K562 (cell line): Measurements from ENCODE around the gene B3GLCT. TPM values are rescaled to one million over a fixed set of nuclear protein-coding genes. Genes with fewer than 3 reads are reported as not detected.

ENCODE experiments used
- CTBP1 ChIP-seq: fragments of 450-650 bp; IDR thresholded peaks from 2 replicates; pipeline ENCODE4 v1.6.1; 2016; ENCODE audit warnings: borderline replicate concordance
- DIDO1 ChIP-seq: fragments of 450-650 bp; IDR thresholded peaks from 2 replicates; pipeline ENCODE4 v1.6.1; 2016; ENCODE audit warnings: low read depth, missing biosample characterization, missing genetic modification characterization
- EP300 ChIP-seq: IDR thresholded peaks from 2 replicates; pipeline ENCODE4 v1.6.1; 2012; ENCODE audit warnings: low read length, improper control_type of control experiment
- EWSR1 ChIP-seq: fragments of 450-650 bp; IDR thresholded peaks from 2 replicates; pipeline ENCODE4 v1.6.1; 2018; ENCODE audit warnings: borderline replicate concordance, mild to moderate bottlenecking, low read depth, moderate library complexity; ENCODE audit not compliant: partially characterized antibody
- FOSL1 ChIP-seq: fragments of 200-800 bp; sonication (Bioruptor generic); conservative IDR thresholded peaks from 2 replicates; pipeline ENCODE4 v1.6.1; 2016; ENCODE audit warnings: missing genetic modification characterization, missing compliant biosample characterization
- GATA2 ChIP-seq: sonication (generic); formaldehyde crosslinking; IDR thresholded peaks from 2 replicates; pipeline ENCODE4 v1.4.0; 2020; ENCODE audit warnings: mild to moderate bottlenecking, missing genetic modification reagents
- GTF2E2 ChIP-seq: fragments of 200-800 bp; sonication (Bioruptor generic); IDR thresholded peaks from 2 replicates; pipeline ENCODE4 v1.6.1; 2016; ENCODE audit warnings: missing genetic modification characterization, missing compliant biosample characterization
- HMBOX1 ChIP-seq: sonication (generic); IDR thresholded peaks from 2 replicates; pipeline ENCODE4 v1.6.1; 2016
- JUN ChIP-seq, 2 experiments: sonication (generic) in 1 of 2; formaldehyde crosslinking in 1 of 2; IDR thresholded peaks; 2 replicates each; pipeline versions ENCODE4 v1.6.1 to v1.8.0; 2012 to 2022; ENCODE audit warnings: borderline replicate concordance in 2 of 2, mild to moderate bottlenecking in 2 of 2, improper control_type of control experiment in 1 of 2, low read depth in 1 of 2, low read length in 1 of 2, missing genetic modification reagents in 1 of 2
- JUNB ChIP-seq: fragments of 450-650 bp; formaldehyde crosslinking; conservative IDR thresholded peaks from 2 replicates; pipeline ENCODE4 v1.4.0; 2020; ENCODE audit warnings: mild to moderate bottlenecking
- KAT8 ChIP-seq: fragments of 450-650 bp; IDR thresholded peaks from 2 replicates; pipeline ENCODE4 v1.6.1; 2016; ENCODE audit warnings: low read depth, mild to moderate bottlenecking
- KDM5B ChIP-seq: fragments of 200-600 bp; sonication (generic); IDR thresholded peaks from 2 replicates; pipeline ENCODE4 v1.6.1; 2012; ENCODE audit warnings: low read depth, mild to moderate bottlenecking, moderate library complexity, low read length, control low read depth, inconsistent platforms; ENCODE audit not compliant: insufficient replicate concordance
- MEF2D ChIP-seq: conservative IDR thresholded peaks from 2 replicates; pipeline ENCODE4 v1.6.1; 2016; ENCODE audit warnings: low read depth, missing genetic modification characterization, missing compliant biosample characterization
- POLR3A ChIP-seq: IDR thresholded peaks from 2 replicates; pipeline ENCODE4 v1.6.1; 2011; ENCODE audit warnings: borderline replicate concordance, mild to moderate bottlenecking, moderate library complexity; ENCODE audit not compliant: insufficient read length, insufficient read depth; ENCODE audit errors: extremely low read depth
- RCOR1 ChIP-seq, 2 experiments: IDR thresholded peaks; 2 replicates each; pipeline ENCODE4 v1.6.1; 2012; ENCODE audit warnings: low read depth in 2 of 2, low read length in 2 of 2, borderline replicate concordance in 1 of 2, improper control_type of control experiment in 1 of 2
- SPI1 ChIP-seq: IDR thresholded peaks from 2 replicates; pipeline ENCODE4 v1.6.1; 2011; ENCODE audit warnings: low read depth, low read length, control low read depth, borderline replicate concordance
- TCF7L2 ChIP-seq: fragments of 150-350 bp; IDR thresholded peaks from 2 replicates; pipeline ENCODE4 v1.6.1; 2016; ENCODE audit warnings: low read depth, mild to moderate bottlenecking, low read length, moderate library complexity
- ZEB2 ChIP-seq: fragments of 450-650 bp; IDR thresholded peaks from 2 replicates; pipeline ENCODE4 v1.6.1; 2016
- ZNF143 ChIP-seq: sonication (generic); formaldehyde crosslinking; IDR thresholded peaks from 2 replicates; pipeline ENCODE4 v1.9.0; 2022; ENCODE audit warnings: mild to moderate bottlenecking, missing genetic modification reagents
- ZNF316 ChIP-seq: fragments of 450-650 bp; IDR thresholded peaks from 2 replicates; pipeline ENCODE4 v1.6.1; 2016
- ZNF408 ChIP-seq: fragments of 250-450 bp; sonication (Bioruptor Pico); IDR thresholded peaks from 2 replicates; pipeline ENCODE4 v1.4.0; 2020; ENCODE audit warnings: low read depth, mild to moderate bottlenecking, moderate library complexity
- ZNF584 ChIP-seq: fragments of 200-800 bp; sonication (Bioruptor generic); IDR thresholded peaks from 2 replicates; pipeline ENCODE4 v1.6.1; 2016; ENCODE audit warnings: low read depth, mild to moderate bottlenecking, missing genetic modification characterization, missing compliant biosample characterization
- ZNF75A ChIP-seq: fragments of 450-650 bp; formaldehyde crosslinking; IDR thresholded peaks from 2 replicates; pipeline ENCODE4 v1.4.0; 2020; ENCODE audit warnings: mild to moderate bottlenecking
- polyA plus RNA-seq, 8 experiments: library from polyadenylated mRNA; depleted of rRNA in 4 of 8; stranded (reverse) in 5 of 8; unstranded in 3 of 8; fragments of >200 nt; fragmentation: Nextera tagmentation in 2 of 8; fragmentation: Illumina TruSeq in 1 of 8; extraction: Ambion mirVana in 2 of 8; extraction: Trizol in 1 of 8; gene quantifications; 2 replicates each; pipeline versions ENCODE4 v1.2.1 to v1.2.3, GENCODE V29; 2011 to 2014; ENCODE audit warnings: inconsistent platforms in 1 of 8, missing spikeins in 1 of 8
- total RNA-seq, 7 experiments: library from RNA; depleted of rRNA in 6 of 7; stranded (reverse); fragments of >200 nt in 6 of 7; fragmentation: Illumina TruSeq in 2 of 7; extraction: Trizol in 2 of 7; gene quantifications; 2 replicates each; pipeline versions ENCODE4 v1.2.1 to v1.2.3, GENCODE V29; 2011 to 2021; ENCODE audit warnings: low replicate concordance in 1 of 7
- TF ChIP-seq, protein P1 (sequence below): fragments of 250-450 bp; sonication (Bioruptor Pico); IDR thresholded peaks from 2 replicates; pipeline ENCODE4 v1.4.0; 2020

B3GLCT gene
- total and polyA plus RNA-seq, 9 of the 15 experiments (the other 6 are each of a cell fraction or from before 2014, with no cell fraction given) = 1.1 to 5.1 (median 2.9) TPM

GRCh38 chr13:31204592-31204991, 4.8 kb downstream of the B3GLCT start (continued):
- TF ChIP-seq MEF2D (tag) = no peak
- TF ChIP-seq FOSL1 (tag) = peak; percentile 96
- peak; percentile 51; the same call in 1 of the 2 replicates for TF ChIP-seq EP300
- peak; percentile 90 for TF ChIP-seq JUNB
- peak; percentile 85 for TF ChIP-seq HMBOX1
- no peak for TF ChIP-seq POLR3A
- peak; percentile 87 for TF ChIP-seq CTBP1
- TF ChIP-seq GATA2 (CRISPR knock-in tag) = 0 out of 2 replicates have a peak, but pooled peaks have one; percentile 8
- TF ChIP-seq, protein P1, sequence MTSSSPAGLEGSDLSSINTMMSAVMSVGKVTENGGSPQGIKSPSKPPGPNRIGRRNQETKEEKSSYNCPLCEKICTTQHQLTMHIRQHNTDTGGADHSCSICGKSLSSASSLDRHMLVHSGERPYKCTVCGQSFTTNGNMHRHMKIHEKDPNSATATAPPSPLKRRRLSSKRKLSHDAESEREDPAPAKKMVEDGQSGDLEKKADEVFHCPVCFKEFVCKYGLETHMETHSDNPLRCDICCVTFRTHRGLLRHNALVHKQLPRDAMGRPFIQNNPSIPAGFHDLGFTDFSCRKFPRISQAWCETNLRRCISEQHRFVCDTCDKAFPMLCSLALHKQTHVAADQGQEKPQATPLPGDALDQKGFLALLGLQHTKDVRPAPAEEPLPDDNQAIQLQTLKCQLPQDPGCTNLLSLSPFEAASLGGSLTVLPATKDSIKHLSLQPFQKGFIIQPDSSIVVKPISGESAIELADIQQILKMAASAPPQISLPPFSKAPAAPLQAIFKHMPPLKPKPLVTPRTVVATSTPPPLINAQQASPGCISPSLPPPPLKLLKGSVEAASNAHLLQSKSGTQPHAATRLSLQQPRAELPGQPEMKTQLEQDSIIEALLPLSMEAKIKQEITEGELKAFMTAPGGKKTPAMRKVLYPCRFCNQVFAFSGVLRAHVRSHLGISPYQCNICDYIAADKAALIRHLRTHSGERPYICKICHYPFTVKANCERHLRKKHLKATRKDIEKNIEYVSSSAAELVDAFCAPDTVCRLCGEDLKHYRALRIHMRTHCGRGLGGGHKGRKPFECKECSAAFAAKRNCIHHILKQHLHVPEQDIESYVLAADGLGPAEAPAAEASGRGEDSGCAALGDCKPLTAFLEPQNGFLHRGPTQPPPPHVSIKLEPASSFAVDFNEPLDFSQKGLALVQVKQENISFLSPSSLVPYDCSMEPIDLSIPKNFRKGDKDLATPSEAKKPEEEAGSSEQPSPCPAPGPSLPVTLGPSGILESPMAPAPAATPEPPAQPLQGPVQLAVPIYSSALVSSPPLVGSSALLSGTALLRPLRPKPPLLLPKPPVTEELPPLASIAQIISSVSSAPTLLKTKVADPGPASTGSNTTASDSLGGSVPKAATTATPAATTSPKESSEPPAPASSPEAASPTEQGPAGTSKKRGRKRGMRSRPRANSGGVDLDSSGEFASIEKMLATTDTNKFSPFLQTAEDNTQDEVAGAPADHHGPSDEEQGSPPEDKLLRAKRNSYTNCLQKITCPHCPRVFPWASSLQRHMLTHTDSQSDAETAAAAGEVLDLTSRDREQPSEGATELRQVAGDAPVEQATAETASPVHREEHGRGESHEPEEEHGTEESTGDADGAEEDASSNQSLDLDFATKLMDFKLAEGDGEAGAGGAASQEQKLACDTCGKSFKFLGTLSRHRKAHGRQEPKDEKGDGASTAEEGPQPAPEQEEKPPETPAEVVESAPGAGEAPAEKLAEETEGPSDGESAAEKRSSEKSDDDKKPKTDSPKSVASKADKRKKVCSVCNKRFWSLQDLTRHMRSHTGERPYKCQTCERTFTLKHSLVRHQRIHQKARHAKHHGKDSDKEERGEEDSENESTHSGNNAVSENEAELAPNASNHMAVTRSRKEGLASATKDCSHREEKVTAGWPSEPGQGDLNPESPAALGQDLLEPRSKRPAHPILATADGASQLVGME = no peak
- no peak for TF ChIP-seq ZNF143 (CRISPR knock-in tag)
- no peak for TF ChIP-seq ZNF584 (CRISPR knock-in tag)
- no peak for TF ChIP-seq KAT8
- peak; percentile 55; the same call in 1 of the 2 replicates for TF ChIP-seq SPI1
- no peak for TF ChIP-seq ZNF408 (CRISPR knock-in tag)
- TF ChIP-seq JUN (IDR thresholded peaks at IDR 0.05; ENCODE audit: borderline replicate concordance, low read depth, low read length) = peak; percentile 88
- no peak for TF ChIP-seq JUN (CRISPR knock-in tag; IDR thresholded peaks at IDR 0.05; ENCODE audit: borderline replicate concordance)
- no peak for TF ChIP-seq GTF2E2 (tag)
- no peak for TF ChIP-seq EWSR1
- peak; percentile 33 for TF ChIP-seq ZNF316
- peak; percentile 83 for TF ChIP-seq ZEB2
- TF ChIP-seq RCOR1 (IDR thresholded peaks at IDR 0.05; ENCODE audit: borderline replicate concordance in 1 of 2, low read depth in 2 of 2, low read length in 2 of 2) = peak in 1 of 2 experiments; percentile 60; a peak in 1 of 4 replicates
- TF ChIP-seq ZNF75A = no peak
- TF ChIP-seq DIDO1 (tag) = no peak
- TF ChIP-seq KDM5B = no peak
- TF ChIP-seq TCF7L2 = no peak
